Psoas muscle (tissue), 8 donors: ENCODE measurements around the gene ABCC1. TPM values are rescaled to one million over a fixed set of nuclear protein-coding genes. Genes with fewer than 3 reads are reported as not detected.
"Not testable (repeated sequence)": the region's sequence is repeated elsewhere in the genome, so short reads cannot be mapped to it uniquely, and the experiment has no call there.

Source experiments
- ATAC-seq, 4 donors: fragments of 200-7000 bp; cut with Tn5 transposase; one replicate each; pipeline ENCODE4 v1.9.1; 2020; ENCODE audit warnings: moderate library complexity in 3 of 4, mild to moderate bottlenecking in 2 of 4
- DNase-seq, 2 donors: peaks; one replicate each; pipeline ENCODE4 v3.0.0-alpha.2; 2020
- H3K27ac ChIP-seq: fragments of 200-600 bp; one replicate; pipeline ENCODE4 v1.8.0; 2022
- H3K27me3 ChIP-seq, 3 donors: fragments of 200-600 bp in 1 of 3; one replicate each; pipeline versions ENCODE4 v1.6.1 to v1.8.0; 2013 to 2022; ENCODE audit warnings: low read length in 2 of 3, mild to moderate bottlenecking in 2 of 3, moderate library complexity in 1 of 3; ENCODE audit not compliant: insufficient read depth in 3 of 3
- H3K36me3 ChIP-seq, 2 donors: fragments of 200-600 bp in 1 of 2; one replicate each; pipeline versions ENCODE4 v1.6.1 to v1.8.0; 2013 to 2022; ENCODE audit warnings: low read depth in 1 of 2, mild to moderate bottlenecking in 1 of 2, moderate library complexity in 1 of 2; ENCODE audit not compliant: insufficient read depth in 1 of 2
- H3K4me1 ChIP-seq: fragments of 200-600 bp; one replicate; pipeline ENCODE4 v1.8.0; 2022
- H3K4me3 ChIP-seq: fragments of 200-600 bp; one replicate; pipeline ENCODE4 v1.8.0; 2022; ENCODE audit warnings: mild to moderate bottlenecking
- H3K9me3 ChIP-seq: fragments of 200-600 bp; one replicate; pipeline ENCODE4 v1.8.0; 2022
- WGBS, 3 donors: extraction: QIAGEN DNeasy Blood & Tissue Kit; methylation state at CpG; one replicate each; pipeline versions ENCODE4 v1.1.6 to v1.1.7; 2013; 5-methylcytosine and 5-hydroxymethylcytosine counted together
- intact Hi-C, 2 donors: fragments of 100-400 bp; cut with DNase I; formaldehyde crosslinking; loops; one replicate each; pipeline versions ENCODE4 v1.11.0 to v1.14.2; 2022
- polyA plus RNA-seq, 3 donors: library from polyadenylated mRNA; stranded (reverse); fragments of 200-250 nt; gene quantifications; one replicate each; pipeline ENCODE4 v1.2.3, GENCODE V29; 2013
- total RNA-seq, 4 donors: library from RNA; stranded (reverse); fragmentation: NEBNext Ultra II Directional in 2 of 4; extraction: Animal tissue kit (Norgen Biotek cat#: 25700) in 2 of 4; gene quantifications; one replicate each; pipeline versions ENCODE4 v1.2.1 to v1.2.4, GENCODE V29; 2021 to 2023
- TF ChIP-seq, protein P1 (sequence below): fragments of 200-600 bp; IDR thresholded peaks from one replicate; pipeline ENCODE4 v1.8.0; 2022; ENCODE audit warnings: antibody characterized with exemption
- donor health status: healthy with polysubstance abuse.
- donor health status: DM: no; HTN: no; CAD: no; lungs with moderate emphysema.
- donor health status: Bipolar disorder and iron deficiency.
- donor health status: healthy.
- donor health status: DM: yes; HTN: yes; CAD: no.
- donor health status: DM: no; HTN: no; CAD: no.
- donor health status: DM: no; HTN: no; CAD: no.
- donor health status: DM: yes; HTN: yes; CAD: no.

Gene ABCC1
- total and polyA plus RNA-seq, 7 donors: 7.4 to 36.5 (median 20.5) TPM

DNA sequence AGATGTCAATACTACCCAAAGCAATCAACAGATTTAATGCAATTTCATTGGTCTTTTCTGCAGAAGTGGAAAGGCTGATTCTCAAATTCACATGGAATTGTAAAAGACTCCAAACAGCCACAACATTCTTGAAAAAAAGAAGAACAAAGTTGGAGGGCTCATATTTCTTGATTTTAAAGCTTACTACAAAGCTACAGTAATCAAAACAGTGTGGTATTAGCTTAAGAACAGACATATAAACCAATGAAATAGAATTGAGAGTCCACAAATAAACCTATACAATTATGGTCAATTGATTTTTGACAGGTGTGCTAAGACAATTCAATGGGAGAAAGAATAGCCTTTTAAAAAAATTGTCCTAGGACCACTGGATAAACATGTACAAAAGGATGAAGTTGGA is 14.4 kb upstream of the ABCC1 start:
- no peak for ATAC-seq
- H3K4me1 ChIP-seq: no peaks in the 10 kb centered on the region
- peaks cover 10% of the 10 kb centered on the region for H3K9me3 ChIP-seq
- H3K36me3 ChIP-seq: no peaks in the 10 kb centered on the region
- intact Hi-C loops: no loop called here
- TF ChIP-seq, protein P1, sequence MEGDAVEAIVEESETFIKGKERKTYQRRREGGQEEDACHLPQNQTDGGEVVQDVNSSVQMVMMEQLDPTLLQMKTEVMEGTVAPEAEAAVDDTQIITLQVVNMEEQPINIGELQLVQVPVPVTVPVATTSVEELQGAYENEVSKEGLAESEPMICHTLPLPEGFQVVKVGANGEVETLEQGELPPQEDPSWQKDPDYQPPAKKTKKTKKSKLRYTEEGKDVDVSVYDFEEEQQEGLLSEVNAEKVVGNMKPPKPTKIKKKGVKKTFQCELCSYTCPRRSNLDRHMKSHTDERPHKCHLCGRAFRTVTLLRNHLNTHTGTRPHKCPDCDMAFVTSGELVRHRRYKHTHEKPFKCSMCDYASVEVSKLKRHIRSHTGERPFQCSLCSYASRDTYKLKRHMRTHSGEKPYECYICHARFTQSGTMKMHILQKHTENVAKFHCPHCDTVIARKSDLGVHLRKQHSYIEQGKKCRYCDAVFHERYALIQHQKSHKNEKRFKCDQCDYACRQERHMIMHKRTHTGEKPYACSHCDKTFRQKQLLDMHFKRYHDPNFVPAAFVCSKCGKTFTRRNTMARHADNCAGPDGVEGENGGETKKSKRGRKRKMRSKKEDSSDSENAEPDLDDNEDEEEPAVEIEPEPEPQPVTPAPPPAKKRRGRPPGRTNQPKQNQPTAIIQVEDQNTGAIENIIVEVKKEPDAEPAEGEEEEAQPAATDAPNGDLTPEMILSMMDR: no peak
- no peak for DNase-seq
- no peaks in the 10 kb centered on the region for H3K27me3 ChIP-seq
- H3K27ac ChIP-seq: no peak overlapping the region
- H3K4me3 ChIP-seq: no peak overlapping the region

DNA sequence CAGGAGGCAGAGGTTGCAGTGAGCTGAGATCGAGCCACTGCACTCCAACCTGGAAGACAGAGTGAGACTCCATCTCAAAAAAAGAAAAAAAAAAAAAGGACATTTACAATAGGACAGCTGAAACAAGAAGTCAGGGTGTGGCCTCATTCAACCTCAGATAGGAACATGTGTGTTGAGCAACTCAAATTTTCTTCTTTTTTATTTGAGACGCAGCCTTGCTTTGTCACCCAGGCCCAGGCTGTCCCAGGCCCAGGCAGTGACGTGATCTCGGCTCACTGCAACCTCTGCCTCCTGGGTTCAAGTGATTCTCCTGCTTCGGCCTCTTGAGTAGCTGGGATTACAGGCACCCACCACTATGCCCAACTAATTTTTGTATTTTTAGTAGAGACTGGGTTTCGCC is 12.6 kb upstream of the ABCC1 start:
- H3K27ac ChIP-seq, H3K27me3 ChIP-seq, ATAC-seq, H3K4me1 ChIP-seq, DNase-seq, H3K4me3 ChIP-seq, H3K36me3 ChIP-seq, intact Hi-C loops: not testable (repeated sequence)
- H3K9me3 ChIP-seq: peaks cover 10% of the 10 kb centered on the region
- 94 to 96% (median 95%) methylated on average over 6 of the region's 6 CpGs for WGBS, 3 donors

DNA sequence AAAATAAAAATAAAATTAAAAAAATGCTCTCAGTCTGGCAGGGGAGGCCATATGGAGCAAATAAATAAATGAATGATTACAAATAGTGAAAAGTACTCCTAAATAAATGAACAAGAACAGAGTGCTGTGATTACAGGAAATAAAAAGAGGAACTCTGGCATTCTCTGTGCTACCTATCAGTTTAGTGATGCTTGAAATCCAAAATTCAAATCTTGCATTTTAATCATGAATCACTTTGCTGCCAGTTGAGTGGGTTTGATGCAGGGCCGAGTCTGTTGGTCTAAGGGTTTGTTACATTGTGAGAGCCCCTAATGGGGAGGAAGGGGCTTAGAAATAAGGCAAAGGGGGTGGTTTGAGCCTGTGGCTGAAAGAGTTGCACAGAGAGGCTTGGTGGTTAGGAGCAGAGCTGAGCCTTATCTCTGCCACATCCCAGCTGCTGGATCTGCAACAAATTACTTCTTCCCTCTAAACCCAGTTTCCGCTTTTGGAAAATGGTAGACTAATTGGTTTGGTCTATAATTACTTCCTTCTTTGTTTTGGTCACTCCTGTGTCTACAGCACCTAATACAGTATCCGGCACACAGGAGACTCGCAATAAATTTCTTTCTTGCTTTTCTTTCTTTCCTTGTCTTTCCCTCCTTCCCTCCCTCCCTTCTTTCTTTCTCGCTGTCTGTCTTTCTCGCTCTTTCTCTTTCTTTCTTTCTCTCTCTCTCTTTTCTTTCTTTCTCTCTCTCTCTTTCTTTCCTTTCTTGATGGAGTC is 6.3 kb upstream of the ABCC1 start:
- no peak for DNase-seq
- H3K4me1 ChIP-seq: no peaks in the 10 kb centered on the region
- no peak overlapping the region for H3K27ac ChIP-seq
- no peak overlapping the region for H3K4me3 ChIP-seq
- H3K36me3 ChIP-seq: no peaks in the 10 kb centered on the region
- TF ChIP-seq, protein P1: no peak
- H3K27me3 ChIP-seq: no peaks in the 10 kb centered on the region
- intact Hi-C loops: no loop called here
- no peaks in the 10 kb centered on the region for H3K9me3 ChIP-seq
- 79 to 86% (median 80%) methylated on average over 6 of the region's 6 CpGs for WGBS, 3 donors
- ATAC-seq: no peak

DNA sequence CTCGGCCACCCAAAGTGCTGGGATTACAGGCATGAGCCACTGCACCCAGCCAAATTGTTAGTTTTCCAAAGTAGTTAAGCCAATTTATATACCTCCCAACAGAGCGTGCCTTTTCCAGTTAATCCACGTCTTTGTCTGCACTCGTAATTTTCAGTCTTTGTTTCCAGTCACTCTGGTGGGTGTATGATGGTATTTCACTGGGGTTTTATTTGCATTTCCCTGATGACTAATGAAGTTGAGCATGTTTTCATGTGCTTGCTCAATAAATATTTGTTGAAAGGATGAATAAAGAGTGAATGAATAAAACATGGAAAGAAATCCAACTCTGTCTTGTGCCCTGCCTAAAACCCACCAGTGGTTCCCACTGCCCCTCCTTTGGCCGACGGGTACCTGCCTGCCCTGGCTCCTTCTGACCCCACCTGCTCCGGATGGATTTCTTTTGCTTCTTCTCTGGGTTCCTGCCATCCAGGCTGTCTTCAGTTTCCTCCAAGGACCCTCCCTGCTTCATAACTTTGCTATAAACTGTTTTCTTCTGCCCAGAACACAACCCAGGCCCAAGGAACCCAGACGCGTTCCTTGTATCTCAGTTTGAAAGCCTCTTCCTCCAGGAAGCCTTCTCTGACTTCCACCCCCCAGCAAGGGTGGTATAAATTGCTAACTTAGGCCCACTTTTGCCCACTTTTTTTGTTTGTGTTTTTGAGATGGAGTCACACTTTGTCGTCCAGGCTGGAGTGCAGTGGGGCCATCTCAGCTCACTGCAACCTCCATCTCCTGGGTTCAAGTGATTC is 3.0 kb upstream of the ABCC1 start:
- H3K36me3 ChIP-seq: no peaks in the 10 kb centered on the region
- H3K4me3 ChIP-seq: no peak overlapping the region
- 69 to 77% (median 70%) methylated on average over 10 of the region's 10 CpGs for WGBS, 3 donors
- DNase-seq: no peak
- no peaks in the 10 kb centered on the region for H3K9me3 ChIP-seq
- TF ChIP-seq, protein P1: no peak
- intact Hi-C loops: loop anchor here (5.0 kb wide), 2 partner anchors 54 to 59 kb away; partner anchors contain the start of gene CEP20 (in 1 of the 2)
- no peak for ATAC-seq
- no peaks in the 10 kb centered on the region for H3K27me3 ChIP-seq
- no peak overlapping the region for H3K27ac ChIP-seq
- peaks cover 10% of the 10 kb centered on the region for H3K4me1 ChIP-seq

DNA sequence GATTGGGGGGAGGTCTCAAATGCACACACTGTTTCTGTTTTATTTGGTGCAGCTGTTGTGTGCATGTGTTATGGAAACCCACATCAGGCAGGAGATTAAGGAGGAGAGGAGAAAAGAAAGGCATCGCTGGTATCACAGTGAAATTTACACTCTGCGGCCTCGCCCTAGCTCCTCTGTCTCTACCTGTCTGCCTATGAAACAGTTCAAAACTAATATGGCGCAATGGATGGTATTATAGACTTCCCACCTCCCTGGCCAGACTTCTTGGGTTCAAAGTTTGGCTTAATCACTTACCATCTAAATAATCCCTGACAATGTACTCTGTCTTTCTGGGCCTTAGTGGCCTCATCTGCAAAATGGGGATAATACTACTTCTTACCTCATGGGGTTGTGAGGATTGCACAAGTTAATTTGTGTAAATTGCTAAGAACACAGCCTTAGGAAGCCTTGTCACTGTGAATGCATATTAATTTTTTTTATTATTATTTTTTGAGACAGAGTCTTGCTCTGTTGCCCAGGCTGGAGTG is 1.4 kb upstream of the ABCC1 start:
- WGBS, 3 donors: 93 to 99% (median 96%) methylated on average over 4 of the region's 4 CpGs
- no peak overlapping the region for H3K4me3 ChIP-seq
- intact Hi-C loops: loop anchor here (5.0 kb wide), 2 partner anchors 56 to 61 kb away; partner anchors contain the start of gene CEP20 (in 1 of the 2)
- H3K4me1 ChIP-seq: peaks cover 22% of the 10 kb centered on the region
- no peak for ATAC-seq
- H3K27me3 ChIP-seq: no peaks in the 10 kb centered on the region
- H3K27ac ChIP-seq: no peak overlapping the region
- TF ChIP-seq, protein P1: no peak
- no peaks in the 10 kb centered on the region for H3K9me3 ChIP-seq
- DNase-seq: no peak
- no peaks in the 10 kb centered on the region for H3K36me3 ChIP-seq
